CD4-positive, CD25-positive, alpha-beta regulatory T cell (primary cell): ENCODE data around the gene XYLT1. TPM values are rescaled to one million over a fixed set of nuclear protein-coding genes. Genes with fewer than 3 reads are reported as not detected.

Experiments used
- ATAC-seq, 2 donors: fragments of 150-1000 bp; cut with Tn5 transposase; one replicate each; pipeline ENCODE4 v1.10.0; 2021; ENCODE audit warnings: low read depth in 2 of 2, moderate number of reproducible peaks in 2 of 2, moderate library complexity in 1 of 2
- DNase-seq, 3 donors: peaks; one replicate each; pipeline versions ENCODE4 v3.0.0 to v3.0.0-alpha.2; 2012 to 2022; ENCODE audit warnings: mixed read lengths in 1 of 3
- H3K27ac ChIP-seq: one replicate; pipeline ENCODE4 v1.7.0; 2013; ENCODE audit warnings: mild to moderate bottlenecking, low read length; ENCODE audit not compliant: insufficient read depth, poor library complexity, severe bottlenecking
- H3K27me3 ChIP-seq: one replicate; pipeline ENCODE4 v1.7.0; 2013; ENCODE audit warnings: low read length; ENCODE audit not compliant: control insufficient read depth, insufficient read depth
- H3K36me3 ChIP-seq: one replicate; pipeline ENCODE4 v1.7.0; 2013; ENCODE audit warnings: mild to moderate bottlenecking, low read length, moderate library complexity; ENCODE audit not compliant: control insufficient read depth, insufficient read depth
- H3K4me1 ChIP-seq: 2 replicates; pipeline ENCODE4 v1.7.0; 2013; ENCODE audit warnings: mild to moderate bottlenecking, low read length; ENCODE audit not compliant: insufficient read depth, control insufficient read depth, poor library complexity, severe bottlenecking
- H3K4me3 ChIP-seq: one replicate; pipeline ENCODE4 v1.7.0; 2013; ENCODE audit warnings: low read depth, mild to moderate bottlenecking, low read length, moderate library complexity
- H3K9me3 ChIP-seq, 2 experiments: 1 replicate in 1 of 2; 2 replicates in 1 of 2; pipeline ENCODE4 v1.7.0; 2013; ENCODE audit warnings: low read length in 2 of 2, mild to moderate bottlenecking in 1 of 2, moderate library complexity in 1 of 2; ENCODE audit not compliant: control insufficient read depth in 2 of 2
- H3K27ac Mint-ChIP-seq, 3 donors: one replicate each; pipeline ENCODE4 v1.8.0; 2020 to 2022; ENCODE audit warnings: mild to moderate bottlenecking in 3 of 3, mixed read lengths in 3 of 3, moderate library complexity in 2 of 3
- H3K27me3 Mint-ChIP-seq: one replicate; pipeline ENCODE4 v1.8.0; 2022; ENCODE audit warnings: mild to moderate bottlenecking, mixed read lengths
- H3K36me3 Mint-ChIP-seq: one replicate; pipeline ENCODE4 v1.8.0; 2020; ENCODE audit warnings: mixed read lengths
- H3K4me1 Mint-ChIP-seq, 4 donors: one replicate each; pipeline ENCODE4 v1.8.0; 2020 to 2022; ENCODE audit warnings: mixed read lengths in 4 of 4, mild to moderate bottlenecking in 1 of 4
- H3K4me3 Mint-ChIP-seq, 4 donors: one replicate each; pipeline ENCODE4 v1.8.0; 2020 to 2022; ENCODE audit warnings: mild to moderate bottlenecking in 4 of 4, mixed read lengths in 4 of 4, moderate library complexity in 3 of 4
- H3K9me3 Mint-ChIP-seq, 7 donors: one replicate each; pipeline ENCODE4 v1.8.0; 2020 to 2022; ENCODE audit warnings: mixed read lengths in 7 of 7, mild to moderate bottlenecking in 3 of 7, moderate library complexity in 2 of 7
- polyA plus RNA-seq, 4 donors: library from polyadenylated mRNA; unstranded; fragments of 300-500 nt; fragmentation: Illumina TruSeq; gene quantifications; one replicate each; pipeline ENCODE4 v1.2.3, GENCODE V29; 2021
- total RNA-seq: library from RNA; stranded (reverse); gene quantifications from one replicate; pipeline ENCODE4 v1.2.3, GENCODE V29; 2022

XYLT1 gene
- total and polyA plus RNA-seq, 5 donors from 2014 or later: 0.68 to 26.3 (median 3.1) TPM

DNA sequence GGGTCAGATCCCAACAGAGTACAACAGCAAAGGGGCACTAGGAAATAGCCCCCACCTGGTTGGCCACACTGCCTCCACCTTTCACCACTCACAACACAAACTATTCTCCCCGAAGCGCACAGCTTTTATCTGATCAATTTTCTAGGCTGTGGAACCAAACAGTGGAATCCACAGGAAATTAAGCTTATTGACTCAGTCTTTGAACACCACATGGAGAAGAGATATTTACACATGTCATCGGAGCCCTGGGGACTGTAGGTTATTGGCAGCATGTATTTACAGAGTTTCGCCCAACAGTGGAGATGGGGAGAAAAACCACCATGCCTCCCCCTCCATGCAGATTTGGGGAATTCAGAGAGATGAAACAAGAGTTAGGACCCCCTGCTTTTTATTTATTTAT lies 154.8 kb downstream of the XYLT1 start:
- no peak overlapping the region for H3K4me3 Mint-ChIP-seq
- H3K4me1 Mint-ChIP-seq: peaks cover 5 to 52% (median 30%) of the 10 kb centered on the region in 4 donors
- DNase-seq (no peak), ATAC-seq (no peak)
- Histone ChIP-seq H3K9me3 (no peaks in the 10 kb centered on the region), H3K27me3 (no peaks in the 10 kb centered on the region), H3K4me3 (no peak overlapping the region), H3K4me1 (no peaks in the 10 kb centered on the region), H3K36me3 (peaks cover 3% of the 10 kb centered on the region), H3K27ac (no peak overlapping the region)
- H3K36me3 Mint-ChIP-seq: peaks cover 8% of the 10 kb centered on the region
- H3K27me3 Mint-ChIP-seq: no peaks in the 10 kb centered on the region
- peaks cover 0 to 2% (median 0%) of the 10 kb centered on the region in 7 donors for H3K9me3 Mint-ChIP-seq
- peak overlapping the region in 1 of 3 donors; percentile 21 for H3K27ac Mint-ChIP-seq

DNA sequence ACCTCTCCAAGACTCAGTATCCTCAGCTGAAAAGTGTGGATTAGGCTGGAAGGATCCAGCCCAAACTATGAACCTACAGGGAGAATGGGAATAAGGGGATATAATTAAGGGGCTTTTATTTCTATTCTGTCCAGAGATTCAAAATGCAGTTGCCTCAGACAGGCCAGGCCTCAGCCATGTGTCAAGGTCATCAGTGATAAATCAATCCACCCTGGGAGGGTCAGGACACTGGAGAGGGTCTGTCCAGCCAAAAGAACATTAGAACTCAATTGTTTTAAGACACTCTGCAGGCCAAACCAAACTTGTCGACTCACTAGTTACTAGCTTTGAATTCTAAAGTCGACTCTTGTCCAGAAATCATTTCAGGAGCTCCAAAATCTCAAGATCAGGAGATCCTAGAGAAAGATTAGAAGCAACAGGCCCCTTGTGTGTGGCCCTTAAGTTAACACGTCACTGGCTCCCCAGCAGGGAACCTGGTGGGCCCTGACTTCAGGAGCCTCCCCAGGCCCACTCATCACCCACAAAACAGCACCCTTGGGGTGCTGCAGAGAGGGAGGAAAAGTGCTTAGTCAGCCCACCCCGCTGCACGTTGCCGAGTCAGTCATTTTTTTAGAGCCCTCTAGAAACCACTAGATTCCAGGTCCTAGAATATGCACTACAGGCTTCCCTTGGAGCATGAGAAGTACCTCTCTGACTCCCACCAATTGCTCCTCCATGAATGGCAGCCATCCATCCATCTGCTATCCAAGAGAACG lies 156.8 kb downstream of the XYLT1 start:
- Mint-ChIP-seq H3K4me1 (peaks cover 5 to 47% (median 26%) of the 10 kb centered on the region in 4 donors), H3K27ac (peak overlapping the region in 2 of 3 donors; percentile 75 to 84)

DNA sequence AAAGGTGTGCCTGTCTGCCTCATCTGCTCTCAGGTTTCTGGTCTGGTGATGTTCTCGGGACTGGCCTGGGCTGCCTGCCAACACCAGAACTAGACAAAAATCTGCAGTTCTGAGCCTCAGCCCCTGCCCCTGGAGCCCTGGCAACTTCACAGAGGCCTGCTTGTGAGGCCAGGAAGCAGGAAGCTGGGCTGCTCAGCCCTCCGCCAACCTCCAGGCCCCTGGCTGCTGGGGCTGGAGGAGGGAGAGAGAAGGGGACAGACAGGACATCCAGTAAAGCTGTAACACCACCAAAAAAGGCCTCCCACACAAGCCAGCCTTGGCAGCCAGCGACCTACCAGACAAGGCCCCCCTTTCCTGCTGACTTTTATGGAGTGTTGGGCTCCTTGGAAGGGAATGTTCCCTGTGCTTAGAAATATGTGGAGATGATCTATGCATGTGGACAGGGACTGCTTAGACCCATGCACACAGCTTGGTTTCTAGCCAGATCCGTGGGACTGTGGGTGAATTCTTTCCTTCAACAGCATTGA lies 157.6 kb downstream of the XYLT1 start:
- Mint-ChIP-seq H3K36me3 (peaks cover 19% of the 10 kb centered on the region), H3K27me3 (no peaks in the 10 kb centered on the region), H3K4me3 (peak overlapping the region in 1 of 4 donors; percentile 11), H3K4me1 (peaks cover 5 to 49% (median 24%) of the 10 kb centered on the region in 4 donors), H3K9me3 (peaks cover 0 to 3% (median 0%) of the 10 kb centered on the region in 7 donors), H3K27ac (peak overlapping the region in 2 of 3 donors; percentile 75 to 84)
- no peak for DNase-seq
- H3K27me3 ChIP-seq: no peaks in the 10 kb centered on the region
- peaks cover 3% of the 10 kb centered on the region for H3K36me3 ChIP-seq
- H3K27ac ChIP-seq: no peak overlapping the region
- H3K4me1 ChIP-seq: no peaks in the 10 kb centered on the region
- no peak for ATAC-seq
- H3K4me3 ChIP-seq: no peak overlapping the region
- no peaks in the 10 kb centered on the region for H3K9me3 ChIP-seq

More for the DNA sequence above, 156.8 kb downstream of the XYLT1 start:
- peaks cover 19% of the 10 kb centered on the region for H3K36me3 Mint-ChIP-seq
- Histone ChIP-seq H3K9me3 (no peaks in the 10 kb centered on the region), H3K36me3 (peaks cover 3% of the 10 kb centered on the region), H3K4me3 (no peak overlapping the region), H3K4me1 (no peaks in the 10 kb centered on the region), H3K27me3 (no peaks in the 10 kb centered on the region), H3K27ac (no peak overlapping the region)
- H3K4me3 Mint-ChIP-seq: no peak overlapping the region
- DNase-seq (no peak), ATAC-seq (no peak)
- peaks cover 0 to 3% (median 0%) of the 10 kb centered on the region in 7 donors for H3K9me3 Mint-ChIP-seq
- no peaks in the 10 kb centered on the region for H3K27me3 Mint-ChIP-seq

DNA sequence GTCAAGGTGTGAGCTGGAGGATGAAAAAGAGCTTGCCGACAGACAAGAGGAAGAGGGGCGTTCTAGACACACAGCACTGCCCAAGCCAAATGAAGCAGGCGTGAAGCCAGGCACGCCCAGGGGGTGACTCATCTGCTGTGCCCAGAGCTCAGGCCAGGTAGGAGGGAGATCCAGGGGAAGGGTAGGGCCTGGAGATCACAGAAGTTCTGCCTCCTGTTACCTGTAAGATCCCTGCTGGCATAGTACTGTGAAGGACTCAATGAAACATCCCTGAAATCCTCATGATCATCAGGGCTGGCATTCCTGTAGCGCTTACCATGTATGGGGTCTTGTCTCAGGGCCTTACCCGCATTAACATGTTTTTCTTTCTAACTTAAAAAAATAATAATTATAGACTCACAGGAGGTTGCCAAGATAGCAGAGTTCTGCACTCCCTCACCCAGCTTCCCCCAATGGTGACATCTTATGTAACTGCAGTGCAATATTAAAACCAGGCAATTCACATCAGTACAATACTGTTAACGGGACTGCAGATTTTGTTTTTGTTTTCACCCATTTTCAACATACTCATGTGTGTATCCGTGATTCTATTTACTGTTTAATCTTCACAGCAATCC lies 158.6 kb downstream of the XYLT1 start:
- ATAC-seq (no peak), DNase-seq (no peak)
- Histone ChIP-seq H3K4me1 (no peaks in the 10 kb centered on the region), H3K27ac (no peak overlapping the region), H3K27me3 (no peaks in the 10 kb centered on the region), H3K4me3 (no peak overlapping the region), H3K9me3 (no peaks in the 10 kb centered on the region), H3K36me3 (peaks cover 3% of the 10 kb centered on the region)
- Mint-ChIP-seq H3K27ac (peak overlapping the region in 2 of 3 donors; percentile 35 to 79), H3K36me3 (peaks cover 19% of the 10 kb centered on the region), H3K27me3 (no peaks in the 10 kb centered on the region), H3K4me3 (no peak overlapping the region), H3K4me1 (peaks cover 5 to 49% (median 25%) of the 10 kb centered on the region in 4 donors), H3K9me3 (peaks cover 0 to 3% (median 0%) of the 10 kb centered on the region in 7 donors)

DNA sequence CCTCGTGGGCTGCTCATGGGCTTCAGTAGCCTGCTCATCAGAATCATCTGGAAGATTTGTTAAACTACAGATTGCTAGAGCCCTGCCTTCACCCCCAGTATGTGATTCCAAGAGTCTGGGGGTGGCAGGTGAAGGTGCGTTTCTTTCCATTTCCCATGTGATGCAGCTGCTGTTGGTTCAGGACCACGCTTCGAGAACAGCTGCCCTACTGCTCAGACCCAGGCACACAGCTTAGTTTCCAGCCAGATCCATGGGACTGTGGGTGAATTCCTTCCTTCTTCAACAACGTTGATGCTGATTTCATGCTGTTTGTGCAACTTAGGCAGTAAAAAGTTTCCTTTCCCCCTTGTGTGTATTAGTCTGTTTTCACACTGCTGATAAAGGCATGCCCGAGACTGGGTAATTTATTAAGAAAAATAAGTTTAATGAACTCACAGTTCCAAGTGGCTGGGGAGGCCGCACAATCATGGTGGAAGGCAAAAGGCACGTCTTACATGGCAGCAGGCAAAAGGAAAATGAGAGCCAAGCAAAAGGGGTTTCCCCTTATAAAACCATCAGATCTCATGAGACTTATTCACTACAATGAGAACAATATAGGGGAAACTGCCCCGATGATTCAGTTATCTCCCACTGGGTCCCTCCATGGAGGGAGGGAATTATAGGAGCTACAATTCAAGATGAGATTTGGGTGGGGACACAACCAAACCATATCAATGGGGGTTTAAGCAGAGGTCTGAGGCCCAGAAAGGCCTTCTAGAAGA lies 159.2 kb downstream of the XYLT1 start:
- no peak overlapping the region for H3K4me3 Mint-ChIP-seq
- Histone ChIP-seq H3K36me3 (peaks cover 3% of the 10 kb centered on the region), H3K27ac (no peak overlapping the region), H3K9me3 (no peaks in the 10 kb centered on the region), H3K4me1 (no peaks in the 10 kb centered on the region), H3K4me3 (no peak overlapping the region), H3K27me3 (no peaks in the 10 kb centered on the region)
- no peak for ATAC-seq
- peak overlapping the region; percentile 40 to 79 (median 65) for H3K27ac Mint-ChIP-seq
- H3K27me3 Mint-ChIP-seq: no peaks in the 10 kb centered on the region
- H3K36me3 Mint-ChIP-seq: peaks cover 19% of the 10 kb centered on the region
- H3K9me3 Mint-ChIP-seq: peaks cover 0 to 3% (median 0%) of the 10 kb centered on the region in 7 donors
- no peak for DNase-seq
- H3K4me1 Mint-ChIP-seq: peaks cover 5 to 54% (median 25%) of the 10 kb centered on the region in 4 donors

DNA sequence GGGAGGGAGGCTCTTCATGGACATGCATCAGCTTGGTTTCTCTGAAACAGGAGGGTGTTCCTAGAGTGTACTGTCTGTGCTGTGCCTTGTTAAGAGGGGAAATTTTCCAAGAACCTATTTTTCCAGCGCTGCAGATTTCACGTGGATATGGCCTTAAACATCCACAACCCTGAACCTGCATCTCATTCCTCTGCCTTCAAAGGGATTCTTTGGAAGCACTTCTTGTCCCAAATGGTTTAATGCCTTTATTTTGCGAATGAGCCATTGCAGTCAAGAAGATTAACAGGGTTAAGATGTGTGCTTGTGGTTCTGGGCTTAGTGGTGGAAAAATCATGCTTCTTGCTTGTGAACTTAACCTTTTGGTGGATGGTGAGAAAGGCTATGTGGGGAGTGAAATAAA lies 161.2 kb downstream of the XYLT1 start:
- Histone ChIP-seq H3K27ac (no peak overlapping the region), H3K36me3 (peaks cover 3% of the 10 kb centered on the region), H3K4me1 (peaks cover 8% of the 10 kb centered on the region), H3K4me3 (no peak overlapping the region), H3K27me3 (no peaks in the 10 kb centered on the region), H3K9me3 (no peaks in the 10 kb centered on the region)
- no peak for DNase-seq
- Mint-ChIP-seq H3K27me3 (no peaks in the 10 kb centered on the region), H3K27ac (peak overlapping the region; percentile 62 to 75 (median 71)), H3K36me3 (peaks cover 16% of the 10 kb centered on the region), H3K4me1 (peaks cover 14 to 60% (median 25%) of the 10 kb centered on the region in 4 donors), H3K9me3 (peaks cover 0 to 2% (median 0%) of the 10 kb centered on the region in 7 donors), H3K4me3 (no peak overlapping the region)
- no peak for ATAC-seq

DNA sequence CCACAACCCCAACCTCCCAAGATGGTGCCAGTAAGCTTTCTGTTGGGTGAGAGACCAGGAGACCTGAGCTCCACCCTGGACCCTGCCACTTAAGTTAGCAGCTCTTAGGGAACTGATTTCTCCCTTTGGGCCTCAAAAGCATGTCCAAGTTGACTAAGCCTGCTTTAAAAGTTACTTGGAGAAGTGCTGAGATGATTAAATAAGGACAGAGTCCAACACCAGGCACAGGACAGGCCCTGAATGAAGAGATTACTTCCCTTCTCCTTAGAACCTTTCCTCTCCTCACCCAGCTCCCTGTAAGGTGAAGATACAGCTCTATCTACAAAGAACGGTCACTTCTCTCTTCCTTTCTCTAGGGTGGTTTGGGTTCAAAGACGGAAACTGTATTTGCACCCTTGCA lies 162.6 kb downstream of the XYLT1 start:
- Histone ChIP-seq H3K27me3 (no peaks in the 10 kb centered on the region), H3K9me3 (no peaks in the 10 kb centered on the region), H3K4me1 (peaks cover 8% of the 10 kb centered on the region), H3K36me3 (peaks cover 3% of the 10 kb centered on the region), H3K27ac (no peak overlapping the region), H3K4me3 (no peak overlapping the region)
- Mint-ChIP-seq H3K27me3 (no peaks in the 10 kb centered on the region), H3K9me3 (peaks cover 0 to 2% (median 0%) of the 10 kb centered on the region in 7 donors), H3K4me3 (no peak overlapping the region), H3K27ac (no peak overlapping the region), H3K4me1 (peaks cover 20 to 62% (median 29%) of the 10 kb centered on the region in 4 donors), H3K36me3 (peaks cover 13% of the 10 kb centered on the region)
- no peak for ATAC-seq
- DNase-seq: no peak
